NCI-H2227 treated with DMSO at 0.1 percent for 48 hours (cell line): ENCODE data around the gene RPS6KC1.
"Not testable (repeated sequence)": the region's sequence is repeated elsewhere in the genome, so short reads cannot be mapped to it uniquely, and the experiment has no call there.

Source experiments
- DNase-seq: peaks from one replicate; lab custom pipeline; 2025; lab: John Stamatoyannopoulos, UW

Gene RPS6KC1

GRCh38 chr1:213281640-213282301 lies 230.7 kb downstream of the RPS6KC1 start:
- DNase-seq: no peak

GRCh38 chr1:213284626-213285025 lies 233.6 kb downstream of the RPS6KC1 start:
- DNase-seq: no peak

- no peak for DNase-seq
These were observed 235.2 kb downstream of the RPS6KC1 start for GRCh38 chr1:213286235-213286634.

- no peak for DNase-seq
These were observed 236.9 kb downstream of the RPS6KC1 start for GRCh38 chr1:213287987-213288386.

- DNase-seq: no peak
These were observed 240.5 kb downstream of the RPS6KC1 start for GRCh38 chr1:213291526-213291925.

GRCh38 chr1:213292614-213293013 lies 241.6 kb downstream of the RPS6KC1 start:
- DNase-seq: no peak

- no peak for DNase-seq
These were observed 244.8 kb downstream of the RPS6KC1 start for GRCh38 chr1:213295860-213296259.

- DNase-seq: no peak
These were observed 245.5 kb downstream of the RPS6KC1 start for GRCh38 chr1:213296558-213296957.

GRCh38 chr1:213297021-213297420 lies 246.0 kb downstream of the RPS6KC1 start:
- DNase-seq: no peak

- no peak for DNase-seq
These were observed 249.4 kb downstream of the RPS6KC1 start for GRCh38 chr1:213300433-213300832.

GRCh38 chr1:213301524-213301923 lies 250.5 kb downstream of the RPS6KC1 start:
- DNase-seq: not testable (repeated sequence)

- DNase-seq: no peak
These were observed 252.2 kb downstream of the RPS6KC1 start for GRCh38 chr1:213303286-213303685.

GRCh38 chr1:213315571-213315970 lies 264.5 kb downstream of the RPS6KC1 start:
- no peak for DNase-seq

GRCh38 chr1:213318458-213318857 lies 267.4 kb downstream of the RPS6KC1 start:
- not testable (repeated sequence) for DNase-seq

GRCh38 chr1:213320191-213320870 lies 269.3 kb downstream of the RPS6KC1 start:
- DNase-seq: no peak
